Measurements from ENCODE around the gene TAS2R1. TPM values are rescaled to one million over a fixed set of nuclear protein-coding genes. Genes with fewer than 3 reads are reported as not detected.

Gene TAS2R1
- total and polyA plus RNA-seq, 8 donors: not detected

DNA sequence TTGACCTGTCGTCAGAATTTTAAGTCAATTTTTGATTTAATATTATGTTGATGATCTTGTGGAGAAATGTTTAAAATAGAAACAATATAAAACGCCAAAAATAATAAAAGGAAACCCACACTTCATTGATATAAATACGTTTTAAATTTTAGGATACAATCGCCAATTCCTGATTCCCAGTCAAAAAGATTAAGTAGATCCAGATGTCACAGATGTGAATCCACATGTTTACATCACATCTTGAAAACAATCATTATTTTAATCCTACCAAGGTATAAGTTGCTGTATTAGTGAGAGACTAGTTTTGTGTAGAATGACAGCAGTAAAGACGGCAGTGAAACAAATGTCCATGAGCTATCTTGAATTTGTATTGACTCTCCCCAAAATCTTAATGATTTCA, 4.9 kb downstream of the TAS2R1 start:
- WGBS, 5 donors: 84 to 92% (median 87%) methylated on average over 5 of the region's 5 CpGs
- H3K27ac ChIP-seq: no peak overlapping the region
- H3K4me3 ChIP-seq: no peak overlapping the region
- H3K9me3 ChIP-seq: no peaks in the 10 kb centered on the region
- H3K36me3 ChIP-seq: no peaks in the 10 kb centered on the region
- H3K4me1 ChIP-seq: peaks cover 0 to 22% (median 7%) of the 10 kb centered on the region in 4 donors
- H3K27me3 ChIP-seq: no peaks in the 10 kb centered on the region
- intact Hi-C loops (cut with DNase I; ENCODE audit: low total_unique reads): no loop called here
- DNase-seq: no peak
- TF ChIP-seq POLR2AphosphoS5 (IDR thresholded peaks at IDR 0.05) (no peak), POLR2A (IDR thresholded peaks at IDR 0.05) (no peak), EP300 (IDR thresholded peaks at IDR 0.05) (no peak)
- TF ChIP-seq, protein P1, sequence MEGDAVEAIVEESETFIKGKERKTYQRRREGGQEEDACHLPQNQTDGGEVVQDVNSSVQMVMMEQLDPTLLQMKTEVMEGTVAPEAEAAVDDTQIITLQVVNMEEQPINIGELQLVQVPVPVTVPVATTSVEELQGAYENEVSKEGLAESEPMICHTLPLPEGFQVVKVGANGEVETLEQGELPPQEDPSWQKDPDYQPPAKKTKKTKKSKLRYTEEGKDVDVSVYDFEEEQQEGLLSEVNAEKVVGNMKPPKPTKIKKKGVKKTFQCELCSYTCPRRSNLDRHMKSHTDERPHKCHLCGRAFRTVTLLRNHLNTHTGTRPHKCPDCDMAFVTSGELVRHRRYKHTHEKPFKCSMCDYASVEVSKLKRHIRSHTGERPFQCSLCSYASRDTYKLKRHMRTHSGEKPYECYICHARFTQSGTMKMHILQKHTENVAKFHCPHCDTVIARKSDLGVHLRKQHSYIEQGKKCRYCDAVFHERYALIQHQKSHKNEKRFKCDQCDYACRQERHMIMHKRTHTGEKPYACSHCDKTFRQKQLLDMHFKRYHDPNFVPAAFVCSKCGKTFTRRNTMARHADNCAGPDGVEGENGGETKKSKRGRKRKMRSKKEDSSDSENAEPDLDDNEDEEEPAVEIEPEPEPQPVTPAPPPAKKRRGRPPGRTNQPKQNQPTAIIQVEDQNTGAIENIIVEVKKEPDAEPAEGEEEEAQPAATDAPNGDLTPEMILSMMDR (IDR thresholded peaks at IDR 0.05): no peak

DNA sequence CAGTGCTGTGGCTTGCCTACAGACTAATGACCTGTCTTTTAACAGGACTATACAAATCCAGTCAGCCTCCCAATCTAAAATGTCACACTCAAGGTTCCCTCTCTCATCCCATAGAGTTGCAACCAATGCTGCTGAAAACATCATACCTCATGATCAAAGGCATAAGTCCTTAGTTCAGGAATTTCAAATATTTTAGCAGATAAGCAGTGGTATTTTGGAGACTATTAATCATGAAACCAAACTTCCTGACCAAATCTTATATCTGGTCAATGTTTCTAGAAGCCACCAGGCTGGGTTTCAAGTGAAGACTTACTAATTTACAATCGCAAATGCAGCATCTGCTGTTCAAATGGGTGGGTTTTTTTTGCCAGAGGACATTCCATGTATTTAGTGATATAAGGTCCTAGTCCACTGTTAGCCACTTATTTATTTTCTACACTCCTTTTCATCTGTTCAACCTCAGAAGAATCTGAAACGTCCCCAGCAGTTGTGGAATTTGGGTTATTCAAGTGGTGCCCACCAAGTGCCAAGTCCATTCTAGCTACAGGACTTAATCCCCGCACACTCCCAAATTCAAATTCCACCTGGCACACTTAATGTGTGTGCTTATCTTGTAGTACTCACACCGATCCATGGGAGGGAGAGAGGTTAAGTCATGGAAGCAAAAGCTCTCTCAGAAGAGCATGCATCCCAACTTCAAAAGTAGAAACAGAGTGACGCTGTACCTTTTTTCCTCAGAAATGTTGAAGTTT, 5.8 kb downstream of the TAS2R1 start:
- no peak overlapping the region for H3K27ac ChIP-seq
- intact Hi-C loops (cut with DNase I; ENCODE audit: low total_unique reads): no loop called here
- H3K9me3 ChIP-seq: no peaks in the 10 kb centered on the region
- WGBS, 5 donors: 75 to 80% (median 78%) methylated on average over 5 of the region's 5 CpGs
- no peak for DNase-seq
- H3K27me3 ChIP-seq: no peaks in the 10 kb centered on the region
- no peak overlapping the region for H3K4me3 ChIP-seq
- H3K36me3 ChIP-seq: no peaks in the 10 kb centered on the region
- H3K4me1 ChIP-seq: peaks cover 0 to 22% (median 7%) of the 10 kb centered on the region in 4 donors
- TF ChIP-seq EP300 (IDR thresholded peaks at IDR 0.05): no peak
- TF ChIP-seq, protein P1 (IDR thresholded peaks at IDR 0.05): no peak
- TF ChIP-seq POLR2A (IDR thresholded peaks at IDR 0.05): no peak
- no peak for TF ChIP-seq POLR2AphosphoS5 (IDR thresholded peaks at IDR 0.05)

DNA sequence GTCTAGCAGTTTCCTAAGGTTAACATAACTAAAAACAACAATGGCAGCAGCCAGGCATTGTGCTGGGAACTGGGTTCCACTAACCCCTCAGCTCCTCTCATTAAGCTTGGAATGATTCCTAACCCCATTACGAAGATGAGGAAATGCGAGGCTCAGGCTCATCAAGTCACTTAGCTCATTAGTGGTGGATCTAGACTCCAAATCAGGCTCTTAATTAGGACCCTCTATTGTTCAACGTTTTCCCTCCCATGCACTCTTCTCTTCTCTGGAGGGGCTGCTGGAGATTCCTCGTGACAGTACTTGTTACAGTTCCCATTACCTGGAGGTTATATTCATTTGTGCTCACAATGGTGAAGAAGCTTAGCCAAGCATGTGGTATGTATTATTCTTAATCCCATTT, 6.5 kb downstream of the TAS2R1 start:
- intact Hi-C loops (cut with DNase I; ENCODE audit: low total_unique reads): no loop called here

DNA sequence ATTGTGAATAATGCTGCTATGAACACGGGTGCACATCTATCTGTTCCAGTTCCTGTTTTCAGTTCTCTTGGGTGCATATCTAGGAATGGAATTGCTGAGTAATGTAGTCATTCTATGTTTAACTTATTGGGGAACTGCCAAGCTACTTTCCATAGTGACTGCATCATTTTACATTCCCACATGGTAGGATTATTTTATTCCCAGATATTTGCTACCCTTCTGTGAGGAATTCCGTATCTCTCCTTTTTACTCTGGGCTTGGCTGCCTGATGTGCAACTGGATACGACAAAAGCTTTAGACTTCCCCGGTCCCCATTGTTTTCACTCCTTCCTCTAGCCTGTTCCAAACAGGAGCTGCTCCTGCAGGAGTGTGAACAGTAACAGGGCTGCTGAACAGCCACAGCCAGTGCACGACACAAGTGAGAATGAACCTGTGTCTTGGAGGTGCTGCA, 7.2 kb downstream of the TAS2R1 start:
- Histone ChIP-seq H3K27ac (no peak overlapping the region), H3K4me1 (peaks cover 0 to 32% (median 11%) of the 10 kb centered on the region in 4 donors), H3K9me3 (no peaks in the 10 kb centered on the region), H3K4me3 (no peak overlapping the region), H3K27me3 (no peaks in the 10 kb centered on the region), H3K36me3 (no peaks in the 10 kb centered on the region)
- DNase-seq: peak in 1 of 2 donors; percentile 72
- no peak for TF ChIP-seq EP300 (IDR thresholded peaks at IDR 0.05)
- no peak for TF ChIP-seq POLR2AphosphoS5 (IDR thresholded peaks at IDR 0.05)
- TF ChIP-seq POLR2A (IDR thresholded peaks at IDR 0.05): no peak
- TF ChIP-seq, protein P1 (IDR thresholded peaks at IDR 0.05): no peak
- WGBS, 5 donors: 15 to 27% (median 16%) methylated on average over 5 of the region's 5 CpGs
- intact Hi-C loops (cut with DNase I; ENCODE audit: low total_unique reads): no loop called here

More for the DNA sequence above, 6.5 kb downstream of the TAS2R1 start:
- H3K36me3 ChIP-seq: no peaks in the 10 kb centered on the region
- DNase-seq: no peak
- no peaks in the 10 kb centered on the region for H3K9me3 ChIP-seq
- H3K4me3 ChIP-seq: no peak overlapping the region
- 71 to 86% (median 83%) methylated on average over 4 of the region's 4 CpGs for WGBS, 5 donors
- TF ChIP-seq POLR2AphosphoS5 (IDR thresholded peaks at IDR 0.05): no peak
- no peak for TF ChIP-seq EP300 (IDR thresholded peaks at IDR 0.05)
- TF ChIP-seq, protein P1 (IDR thresholded peaks at IDR 0.05): no peak
- no peak for TF ChIP-seq POLR2A (IDR thresholded peaks at IDR 0.05)
- H3K27me3 ChIP-seq: no peaks in the 10 kb centered on the region
- H3K4me1 ChIP-seq: peaks cover 0 to 25% (median 8%) of the 10 kb centered on the region in 4 donors
- H3K27ac ChIP-seq: no peak overlapping the region

Measured in stomach (tissue), 9 donors.